Neural progenitor cell (in vitro differentiated cells): Measurements from ENCODE around the gene FAM20A. TPM values are rescaled to one million over a fixed set of nuclear protein-coding genes. Genes with fewer than 3 reads are reported as not detected.

Source experiments
- DNase-seq: peaks from one replicate; pipeline ENCODE4 v3.0.0-alpha.2; 2016; ENCODE audit warnings: low spot score
- H2AFZ ChIP-seq: fragments of 200-600 bp; sonication (generic); replicated peaks from 2 replicates; pipeline ENCODE4 v1.6.1; 2016; ENCODE audit warnings: antibody characterized with exemption
- H3F3A ChIP-seq: fragments of 200-600 bp; sonication (generic); 2 replicates; pipeline ENCODE4 v1.6.1; 2016; ENCODE audit warnings: antibody characterized with exemption, low read depth
- H3K27ac ChIP-seq: fragments of 200-600 bp; sonication (generic); 2 replicates; pipeline ENCODE4 v1.5.1; 2016; ENCODE audit warnings: mild to moderate bottlenecking
- H3K27me3 ChIP-seq: fragments of 200-600 bp; sonication (generic); 2 replicates; pipeline ENCODE4 v1.6.1; 2016; ENCODE audit warnings: mild to moderate bottlenecking, moderate library complexity
- H3K36me3 ChIP-seq: fragments of 200-600 bp; sonication (generic); 2 replicates; pipeline ENCODE4 v1.5.1; 2016
- H3K4me1 ChIP-seq: fragments of 200-600 bp; sonication (generic); 2 replicates; pipeline ENCODE4 v1.6.1; 2016; ENCODE audit warnings: mixed run types
- H3K4me2 ChIP-seq: fragments of 200-600 bp; sonication (generic); 2 replicates; pipeline ENCODE4 v1.6.1; 2016
- H3K4me3 ChIP-seq: fragments of 200-600 bp; sonication (generic); 2 replicates; pipeline ENCODE4 v1.5.1; 2016
- H3K79me2 ChIP-seq: fragments of 200-600 bp; sonication (generic); 2 replicates; pipeline ENCODE4 v1.6.1; 2016; ENCODE audit warnings: low read depth
- H3K9ac ChIP-seq: fragments of 200-600 bp; sonication (generic); 2 replicates; pipeline ENCODE4 v1.6.1; 2016
- H3K9me3 ChIP-seq: fragments of 200-600 bp; sonication (generic); 2 replicates; pipeline ENCODE4 v1.5.1; 2016; ENCODE audit warnings: low read depth
- H4K20me1 ChIP-seq: fragments of 200-600 bp; sonication (generic); 2 replicates; pipeline ENCODE4 v1.6.1; 2016; ENCODE audit warnings: low read depth
- H3K27ac Mint-ChIP-seq: 3 replicates; pipeline ENCODE4 v1.8.0; 2021; ENCODE audit warnings: mixed read lengths
- H3K27me3 Mint-ChIP-seq: 2 replicates; pipeline ENCODE4 v1.8.0; 2022; ENCODE audit warnings: low read depth, mild to moderate bottlenecking, inconsistent platforms, moderate library complexity, mixed read lengths; ENCODE audit not compliant: insufficient read depth
- H3K36me3 Mint-ChIP-seq: 3 replicates; pipeline ENCODE4 v1.8.0; 2021; ENCODE audit warnings: mixed read lengths
- H3K4me1 Mint-ChIP-seq: 3 replicates; pipeline ENCODE4 v1.8.0; 2021; ENCODE audit warnings: mixed read lengths
- H3K4me3 Mint-ChIP-seq: 3 replicates; pipeline ENCODE4 v1.8.0; 2021; ENCODE audit warnings: mild to moderate bottlenecking, moderate library complexity, mixed read lengths
- H3K9me3 Mint-ChIP-seq: 3 replicates; pipeline ENCODE4 v1.8.0; 2020; ENCODE audit warnings: mixed read lengths
- CTCF ChIP-seq: fragments of 200-600 bp; sonication (generic); IDR thresholded peaks from 2 replicates; pipeline ENCODE4 v1.5.1; 2017; ENCODE audit warnings: antibody characterized with exemption, mild to moderate bottlenecking
- EZH2 ChIP-seq: fragments of 200-600 bp; sonication (generic); IDR thresholded peaks from 2 replicates; pipeline ENCODE4 v1.6.1; 2017; ENCODE audit warnings: antibody characterized with exemption, mild to moderate bottlenecking, moderate library complexity
- EZH2phosphoT487 ChIP-seq: fragments of 200-600 bp; sonication (generic); IDR thresholded peaks from 2 replicates; pipeline ENCODE4 v1.6.1; 2017; ENCODE audit warnings: antibody characterized with exemption
- total RNA-seq: library from RNA; depleted of rRNA; stranded (reverse); fragments of >200 nt; gene quantifications from 2 replicates; pipeline ENCODE4 v1.2.3, GENCODE V29; 2015; ENCODE audit warnings: low replicate concordance

FAM20A gene
- total RNA-seq, 1 donor from 2014 or later: 0.41 TPM

GRCh38 chr17:68580236-68580770 lies 20.9 kb downstream of the FAM20A start:
- Mint-ChIP-seq H3K4me3 (no peak overlapping the region), H3K27me3 (peaks cover 3% of the 10 kb centered on the region), H3K27ac (peak overlapping the region; percentile 29), H3K9me3 (peaks cover 7% of the 10 kb centered on the region), H3K4me1 (peaks cover 52% of the 10 kb centered on the region), H3K36me3 (peaks cover 3% of the 10 kb centered on the region)
- Histone ChIP-seq H3K9me3 (no peaks in the 10 kb centered on the region), H4K20me1 (no peaks in the 10 kb centered on the region), H3F3A (no peaks in the 10 kb centered on the region), H3K9ac (no peak overlapping the region), H3K4me1 (no peaks in the 10 kb centered on the region), H3K27ac (no peak overlapping the region), H2AFZ (no peak overlapping the region), H3K27me3 (no peaks in the 10 kb centered on the region), H3K4me3 (no peak overlapping the region), H3K4me2 (no peak overlapping the region), H3K79me2 (no peaks in the 10 kb centered on the region), H3K36me3 (no peaks in the 10 kb centered on the region)
- no peak for DNase-seq
- TF ChIP-seq EZH2phosphoT487 (no peak), EZH2 (no peak), CTCF (no peak)

GRCh38 chr17:68579194-68579927 lies 21.8 kb downstream of the FAM20A start:
- Mint-ChIP-seq H3K36me3 (peaks cover 3% of the 10 kb centered on the region), H3K9me3 (peaks cover 7% of the 10 kb centered on the region), H3K27me3 (peaks cover 3% of the 10 kb centered on the region), H3K27ac (peak overlapping the region; percentile 65), H3K4me1 (peaks cover 43% of the 10 kb centered on the region), H3K4me3 (no peak overlapping the region)
- Histone ChIP-seq H3K9ac (no peak overlapping the region), H3K36me3 (no peaks in the 10 kb centered on the region), H3K27me3 (no peaks in the 10 kb centered on the region), H3K4me3 (no peak overlapping the region), H2AFZ (no peak overlapping the region), H3K4me2 (no peak overlapping the region), H3K27ac (no peak overlapping the region), H3K4me1 (no peaks in the 10 kb centered on the region), H3K79me2 (no peaks in the 10 kb centered on the region), H3F3A (no peaks in the 10 kb centered on the region), H3K9me3 (no peaks in the 10 kb centered on the region), H4K20me1 (no peaks in the 10 kb centered on the region)
- no peak for DNase-seq
- TF ChIP-seq CTCF (no peak), EZH2phosphoT487 (no peak), EZH2 (no peak)

GRCh38 chr17:68578236-68578635 lies 22.9 kb downstream of the FAM20A start:
- Histone ChIP-seq H4K20me1 (no peaks in the 10 kb centered on the region), H3K36me3 (no peaks in the 10 kb centered on the region), H3K4me3 (no peak overlapping the region), H2AFZ (no peak overlapping the region), H3F3A (no peaks in the 10 kb centered on the region), H3K9me3 (no peaks in the 10 kb centered on the region), H3K27me3 (no peaks in the 10 kb centered on the region), H3K9ac (no peak overlapping the region), H3K79me2 (no peaks in the 10 kb centered on the region), H3K4me2 (no peak overlapping the region), H3K27ac (no peak overlapping the region), H3K4me1 (no peaks in the 10 kb centered on the region)
- H3K27ac Mint-ChIP-seq: no peak overlapping the region
- peaks cover 6% of the 10 kb centered on the region for H3K27me3 Mint-ChIP-seq
- no peak for DNase-seq
- H3K36me3 Mint-ChIP-seq: peaks cover 3% of the 10 kb centered on the region
- H3K9me3 Mint-ChIP-seq: peaks cover 7% of the 10 kb centered on the region
- peaks cover 42% of the 10 kb centered on the region for H3K4me1 Mint-ChIP-seq
- H3K4me3 Mint-ChIP-seq: no peak overlapping the region
- TF ChIP-seq EZH2 (no peak), CTCF (no peak), EZH2phosphoT487 (no peak)
